Activated T-cell treated with anti-CD3 and anti-CD28 coated beads for 4 hours (primary cell): ENCODE data around the gene IP6K3.
A peak's percentile ranks its signal among the peaks of the same experiment; 100 is the strongest.

Experiments
- DNase-seq: peaks from one replicate; pipeline ENCODE4 v3.0.0-alpha.2; 2020

The IP6K3 gene

GRCh38 chr6:33686225-33686924 is 60.3 kb downstream of the IP6K3 start:
- no peak for DNase-seq

- DNase-seq, result no peak
These were observed 61.1 kb downstream of the IP6K3 start for GRCh38 chr6:33685411-33686224.

- no peak for DNase-seq
These were observed 61.7 kb downstream of the IP6K3 start for GRCh38 chr6:33684983-33685382.

GRCh38 chr6:33684428-33684896 is 62.2 kb downstream of the IP6K3 start:
- DNase-seq, result no peak

- no peak for DNase-seq
These were observed 62.9 kb downstream of the IP6K3 start for GRCh38 chr6:33683576-33684427.

GRCh38 chr6:33683051-33683571 is 63.6 kb downstream of the IP6K3 start:
- DNase-seq, result peak; percentile 56

- DNase-seq, result no peak
These were observed 64.4 kb downstream of the IP6K3 start for GRCh38 chr6:33682341-33682740.

GRCh38 chr6:33679761-33680160 is 66.9 kb downstream of the IP6K3 start:
- no peak for DNase-seq

GRCh38 chr6:33678932-33679490 is 67.7 kb downstream of the IP6K3 start:
- DNase-seq, result no peak

GRCh38 chr6:33678233-33678931 is 68.3 kb downstream of the IP6K3 start:
- DNase-seq, result no peak

GRCh38 chr6:33677689-33678088 is 69.0 kb downstream of the IP6K3 start:
- no peak for DNase-seq

GRCh38 chr6:33677143-33677660 is 69.5 kb downstream of the IP6K3 start:
- no peak for DNase-seq

GRCh38 chr6:33676416-33677142 is 70.1 kb downstream of the IP6K3 start:
- no peak for DNase-seq

- DNase-seq, result no peak
These were observed 70.7 kb downstream of the IP6K3 start for GRCh38 chr6:33675968-33676367.

GRCh38 chr6:33673851-33674250 is 72.9 kb downstream of the IP6K3 start:
- DNase-seq, result no peak

GRCh38 chr6:33672808-33673207 is 73.9 kb downstream of the IP6K3 start:
- DNase-seq, result no peak

- no peak for DNase-seq
These were observed 75.0 kb downstream of the IP6K3 start for GRCh38 chr6:33671744-33672072.
